Ascending aorta (tissue), 2 donors: ENCODE results near the gene DYDC1. TPM values are rescaled to one million over a fixed set of nuclear protein-coding genes. Genes with fewer than 3 reads are reported as not detected.
"Not testable (repeated sequence)": the region's sequence is repeated elsewhere in the genome, so short reads cannot be mapped to it uniquely, and the experiment has no call there.

Source experiments
- DNase-seq, 2 donors: peaks; one replicate each; pipeline ENCODE4 v3.0.0-alpha.2; 2019; ENCODE audit warnings: low spot score in 2 of 2
- H3K27ac ChIP-seq, 2 donors: fragments of 200-600 bp; sonication (generic); one replicate each; pipeline ENCODE4 v1.5.1; 2016 to 2017; ENCODE audit warnings: mild to moderate bottlenecking in 1 of 2
- H3K27me3 ChIP-seq: fragments of 200-600 bp; sonication (generic); one replicate; pipeline ENCODE4 v1.5.1; 2017
- H3K36me3 ChIP-seq, 2 donors: fragments of 200-600 bp; sonication (generic); one replicate each; pipeline ENCODE4 v1.5.1; 2016
- H3K4me1 ChIP-seq, 2 donors: fragments of 200-600 bp; sonication (generic); one replicate each; pipeline ENCODE4 v1.5.1; 2016 to 2017; ENCODE audit warnings: mild to moderate bottlenecking in 1 of 2
- H3K4me3 ChIP-seq, 2 donors: fragments of 200-600 bp; sonication (generic); one replicate each; pipeline ENCODE4 v1.5.1; 2016 to 2017; ENCODE audit warnings: mild to moderate bottlenecking in 1 of 2
- H3K9me3 ChIP-seq, 2 donors: fragments of 200-600 bp; sonication (generic); one replicate each; pipeline ENCODE4 v1.5.1; 2016
- CTCF ChIP-seq, 3 experiments: fragments of 200-600 bp in 2 of 3; fragments of 450-650 bp in 1 of 3; sonication (generic) in 2 of 3; IDR thresholded peaks; one replicate each; pipeline ENCODE4 v1.5.1; 2016 to 2019; ENCODE audit warnings: antibody characterized with exemption in 3 of 3, mild to moderate bottlenecking in 1 of 3, moderate library complexity in 1 of 3
- intact Hi-C: fragments of 100-400 bp; cut with DNase I; formaldehyde crosslinking; loops from one replicate; pipeline ENCODE4 v1.15.1; 2023
- total RNA-seq: library from RNA; depleted of rRNA; stranded (reverse); fragments of >200 nt; gene quantifications from one replicate; pipeline ENCODE4 v1.1.0, GENCODE V29; 2016

Gene DYDC1
- total RNA-seq, 1 donor from 2014 or later: not detected

GRCh38 chr10:80379701-80380100 is 23.1 kb upstream of the DYDC1 start:
- no peak for TF ChIP-seq CTCF (IDR thresholded peaks at IDR 0.05)
- H3K27me3 ChIP-seq: no peaks in the 10 kb centered on the region
- no peak for DNase-seq

GRCh38 chr10:80373502-80373901 is 16.9 kb upstream of the DYDC1 start:
- Histone ChIP-seq H3K4me3 (no peak overlapping the region), H3K27ac (no peak overlapping the region), H3K9me3 (no peaks in the 10 kb centered on the region), H3K27me3 (no peaks in the 10 kb centered on the region), H3K4me1 (no peaks in the 10 kb centered on the region), H3K36me3 (no peaks in the 10 kb centered on the region)
- TF ChIP-seq CTCF (IDR thresholded peaks at IDR 0.05): no peak
- intact Hi-C loops: no loop called here
- DNase-seq: no peak

More at GRCh38 chr10:80379701-80380100, 23.1 kb upstream of the DYDC1 start:
- intact Hi-C loops: loop anchor here (5.0 kb wide), 1 partner anchor 63 kb away; no protein-coding TSS in a partner anchor
- no peak overlapping the region for H3K27ac ChIP-seq
- no peaks in the 10 kb centered on the region for H3K36me3 ChIP-seq
- H3K9me3 ChIP-seq: no peaks in the 10 kb centered on the region
- H3K4me3 ChIP-seq: no peak overlapping the region
- no peaks in the 10 kb centered on the region for H3K4me1 ChIP-seq

- TF ChIP-seq CTCF (IDR thresholded peaks at IDR 0.05): no peak
- intact Hi-C loops: no loop called here
- H3K27ac ChIP-seq: no peak overlapping the region
- H3K4me1 ChIP-seq: no peaks in the 10 kb centered on the region
- H3K36me3 ChIP-seq: no peaks in the 10 kb centered on the region
- no peak for DNase-seq
- H3K27me3 ChIP-seq: no peaks in the 10 kb centered on the region
- H3K9me3 ChIP-seq: peaks cover 0 to under 1% of the 10 kb centered on the region in 2 donors
- H3K4me3 ChIP-seq: no peak overlapping the region
Measured at GRCh38 chr10:80372675-80373074, 16.1 kb upstream of the DYDC1 start.

- intact Hi-C loops: no loop called here
- DNase-seq: no peak
- Histone ChIP-seq H3K36me3 (no peaks in the 10 kb centered on the region), H3K4me1 (no peaks in the 10 kb centered on the region), H3K9me3 (peaks cover 0 to 9% of the 10 kb centered on the region in 2 donors), H3K27me3 (no peaks in the 10 kb centered on the region), H3K4me3 (no peak overlapping the region), H3K27ac (no peak overlapping the region)
- no peak for TF ChIP-seq CTCF (IDR thresholded peaks at IDR 0.05)
Measured at GRCh38 chr10:80371467-80371866, 14.9 kb upstream of the DYDC1 start.

- no peak for DNase-seq
- TF ChIP-seq CTCF (IDR thresholded peaks at IDR 0.05): no peak
- intact Hi-C loops: no loop called here
- H3K9me3 ChIP-seq: peaks cover 0 to 9% of the 10 kb centered on the region in 2 donors
- H3K36me3 ChIP-seq: no peaks in the 10 kb centered on the region
- H3K27me3 ChIP-seq: no peaks in the 10 kb centered on the region
- H3K4me1 ChIP-seq: no peaks in the 10 kb centered on the region
- H3K27ac ChIP-seq: no peak overlapping the region
- H3K4me3 ChIP-seq: no peak overlapping the region
Measured at GRCh38 chr10:80365510-80365909, 9.0 kb upstream of the DYDC1 start.

- no peaks in the 10 kb centered on the region for H3K27me3 ChIP-seq
- no peak for DNase-seq
- no peak overlapping the region for H3K4me3 ChIP-seq
- H3K27ac ChIP-seq: no peak overlapping the region
- TF ChIP-seq CTCF (IDR thresholded peaks at IDR 0.05): no peak
- peaks cover 0 to 7% of the 10 kb centered on the region in 2 donors for H3K4me1 ChIP-seq
- intact Hi-C loops: no loop called here
- no peaks in the 10 kb centered on the region for H3K9me3 ChIP-seq
- no peaks in the 10 kb centered on the region for H3K36me3 ChIP-seq
Measured at GRCh38 chr10:80359644-80360043, 3.1 kb upstream of the DYDC1 start.

- H3K36me3 ChIP-seq, H3K27ac ChIP-seq, H3K4me3 ChIP-seq, intact Hi-C loops, H3K4me1 ChIP-seq, H3K9me3 ChIP-seq, DNase-seq, H3K27me3 ChIP-seq: not testable (repeated sequence)
Measured at GRCh38 chr10:80358925-80359324, 2.4 kb upstream of the DYDC1 start.
